HG03280 (cell line): ENCODE measurements around the gene BTBD18.
A peak's percentile ranks its signal among the peaks of the same experiment; 100 is the strongest.

Source experiments
- ATAC-seq: cut with Tn5 transposase; IDR thresholded peaks from one replicate; pipeline ENCODE4 v1.9.1; 2021; ENCODE audit warnings: mild to moderate bottlenecking, moderate library complexity; ENCODE audit not compliant: unreplicated experiment

BTBD18 gene, protein sequence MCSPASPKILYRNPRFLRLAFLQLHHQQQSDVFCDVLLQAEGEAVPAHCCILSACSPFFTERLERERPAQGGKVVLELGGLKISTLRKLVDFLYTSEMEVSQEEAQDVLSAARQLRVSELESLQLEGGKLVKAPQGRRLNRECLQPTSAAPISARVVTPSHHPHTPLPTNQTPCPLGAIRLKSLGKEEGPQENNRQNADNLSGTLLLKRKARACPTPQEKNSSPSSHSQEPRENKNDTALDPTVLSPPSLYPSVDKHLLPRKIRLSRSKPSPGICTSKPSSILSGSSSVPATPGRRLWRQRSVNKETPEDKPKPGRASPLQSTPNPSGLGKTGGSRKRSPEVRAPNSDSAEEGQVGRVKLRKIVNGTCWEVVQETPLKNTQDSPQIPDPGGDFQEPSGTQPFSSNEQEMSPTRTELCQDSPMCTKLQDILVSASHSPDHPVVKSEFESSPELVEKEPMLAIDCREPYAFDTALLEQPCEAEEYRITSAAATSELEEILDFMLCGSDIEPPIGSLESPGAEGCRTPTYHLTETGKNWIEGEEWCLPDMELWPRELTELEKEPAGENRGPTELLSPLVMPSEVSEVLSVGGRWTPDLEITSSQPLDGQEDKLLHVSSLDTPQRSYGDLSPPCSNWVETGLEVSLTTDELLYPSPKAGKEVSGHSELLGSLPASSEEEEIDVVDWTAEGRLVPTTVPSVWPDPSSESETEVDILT

DNA sequence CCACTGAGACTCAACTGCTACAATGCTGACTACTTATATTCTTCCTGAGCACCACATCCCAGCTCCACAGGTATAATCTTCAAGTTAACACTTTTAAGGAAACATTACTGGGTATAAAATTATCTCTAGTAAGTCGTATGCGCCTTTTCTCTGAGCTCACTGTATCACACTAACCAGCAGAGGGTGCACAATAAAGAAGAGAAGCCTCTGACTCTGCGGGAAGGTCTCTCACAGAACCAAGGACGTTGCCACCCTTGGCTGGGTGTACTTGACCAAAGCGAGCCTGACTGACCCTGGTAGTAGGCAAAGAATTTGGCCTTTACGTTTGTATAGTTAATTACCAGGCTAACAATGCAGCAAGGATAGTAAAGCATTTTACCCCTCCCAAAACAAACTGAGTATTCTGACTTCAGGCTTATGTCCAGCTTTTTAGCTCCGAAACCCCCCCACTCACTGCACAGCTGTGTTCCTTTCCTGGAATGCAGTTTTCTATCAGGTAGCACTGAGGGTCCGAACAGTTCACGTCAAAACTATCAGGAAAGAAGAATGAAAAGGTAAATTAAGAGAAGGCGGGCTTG is at the start of gene BTBD18:
Gene BTBD18 (minus strand): TSS at position 144 of the 578 bp plus-strand sequence. CDS start 631 bp downstream, outside the sequence.
- no peak for ATAC-seq

DNA sequence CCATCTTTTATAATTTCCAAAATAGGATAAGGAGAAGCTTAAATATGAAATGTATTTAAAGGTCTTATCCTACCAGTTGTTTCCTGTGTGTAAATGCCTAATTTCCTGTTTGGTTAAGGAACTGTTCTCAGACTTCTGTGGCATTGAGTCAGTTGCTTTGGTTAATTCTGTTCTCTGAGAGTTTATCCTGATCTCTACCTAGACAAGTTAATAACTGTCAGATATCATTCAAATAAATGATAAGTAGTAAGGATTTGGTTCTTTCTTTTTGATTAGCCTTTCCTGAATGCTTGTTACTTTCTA is 49.5 kb upstream of the BTBD18 start:
- ATAC-seq = no peak

DNA sequence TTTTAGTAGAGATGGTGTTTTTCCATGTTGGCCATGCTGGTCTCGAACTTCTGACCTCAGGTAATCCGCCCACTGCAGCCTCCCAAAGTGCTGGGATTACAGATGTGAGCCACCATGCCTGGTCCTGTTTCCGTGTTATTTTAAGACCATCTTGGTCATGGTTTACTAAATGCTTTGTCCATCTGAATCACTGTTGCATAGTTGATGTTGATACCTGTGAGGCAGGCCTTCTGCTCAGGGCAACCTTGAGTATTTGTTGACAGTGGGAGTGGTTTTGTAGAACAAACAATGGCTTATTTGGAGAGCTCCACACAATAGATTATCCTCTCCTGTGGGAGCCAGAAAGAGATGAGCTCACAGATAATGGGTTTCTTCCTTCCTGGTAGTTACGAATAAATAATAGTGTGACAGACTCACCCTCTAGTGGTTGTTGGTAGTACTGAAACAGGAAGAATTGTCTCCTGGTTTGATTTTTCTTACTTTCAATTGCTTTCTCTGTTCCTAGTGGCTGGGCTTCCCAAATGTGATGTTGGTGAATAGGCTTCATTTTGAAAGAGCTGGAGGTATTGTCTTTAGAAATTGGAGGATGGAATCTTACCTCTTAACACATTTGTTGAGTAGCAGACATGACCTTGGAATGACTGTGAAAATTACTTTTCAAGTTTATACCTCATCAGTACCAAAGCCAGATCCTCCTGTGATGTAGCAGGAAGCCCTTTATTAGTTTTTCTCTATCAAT is 49.0 kb upstream of the BTBD18 start:
- peak; percentile 86 for ATAC-seq

DNA sequence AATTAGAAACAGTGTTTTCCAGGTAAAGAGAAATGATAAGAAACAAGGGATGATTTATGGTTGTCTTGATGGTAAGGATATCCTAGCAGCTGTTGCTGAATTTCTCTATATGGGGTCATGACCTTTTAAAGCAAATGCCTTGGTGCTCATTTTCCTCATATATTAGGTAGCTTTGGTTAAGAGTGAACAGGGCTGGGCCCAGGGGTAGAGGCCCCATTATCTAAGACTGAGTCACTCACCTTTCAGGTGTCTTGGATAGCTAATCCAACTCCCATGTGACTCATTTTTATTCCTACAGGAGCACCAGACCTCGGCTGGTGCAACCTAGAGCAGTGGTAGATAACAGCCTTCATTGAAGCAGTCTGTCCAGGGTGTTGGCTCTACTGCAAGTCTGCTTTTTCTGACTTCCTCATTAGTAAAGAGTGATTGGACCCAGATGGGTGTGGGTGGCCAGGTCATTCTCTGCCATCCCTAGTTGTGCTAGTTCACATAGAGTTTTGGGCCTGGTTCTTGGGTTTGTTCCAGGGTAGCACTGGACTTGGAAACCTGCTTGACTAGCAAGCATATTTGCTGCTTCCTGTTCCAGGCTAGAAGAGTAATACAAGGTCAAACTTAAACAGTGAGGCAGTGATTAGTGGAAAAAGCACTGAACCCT is 47.4 kb upstream of the BTBD18 start:
- ATAC-seq = no peak

DNA sequence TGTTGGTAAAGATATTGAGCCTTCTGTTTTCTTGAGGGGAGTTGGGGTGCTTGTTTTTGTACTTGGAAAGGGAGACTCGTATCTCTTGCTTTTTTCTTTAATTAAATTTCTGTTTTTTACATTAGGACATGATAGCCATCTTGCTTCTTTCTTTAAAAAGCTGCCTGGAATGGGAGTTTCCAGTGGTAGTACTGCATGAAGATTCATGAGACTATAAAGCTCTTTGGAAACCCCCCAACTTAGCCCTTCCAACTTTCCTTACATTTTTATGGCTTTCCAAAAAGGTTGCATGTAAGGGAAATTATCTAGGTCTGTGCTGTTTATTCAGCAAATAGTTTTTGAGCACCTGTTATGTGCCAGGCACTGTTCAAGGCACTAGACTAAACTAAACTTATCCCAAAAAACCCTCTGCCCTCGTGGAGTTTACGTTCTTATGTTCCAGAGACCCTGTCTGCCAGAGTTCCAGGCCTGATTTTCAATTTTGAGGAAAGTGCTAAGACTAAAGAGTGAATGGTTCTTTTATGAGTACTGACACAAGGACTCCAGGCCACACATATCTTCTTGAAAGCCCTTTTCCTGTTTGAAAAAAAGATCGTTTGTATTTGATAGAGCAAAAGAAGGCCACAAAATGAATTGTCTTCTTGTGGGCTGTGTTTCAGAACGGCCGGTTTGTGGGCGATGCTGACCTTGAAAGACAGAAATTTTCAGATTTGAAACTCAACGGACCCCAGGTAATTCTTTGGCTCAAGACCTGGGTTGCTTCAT is 41.9 kb upstream of the BTBD18 start:
- no peak for ATAC-seq

DNA sequence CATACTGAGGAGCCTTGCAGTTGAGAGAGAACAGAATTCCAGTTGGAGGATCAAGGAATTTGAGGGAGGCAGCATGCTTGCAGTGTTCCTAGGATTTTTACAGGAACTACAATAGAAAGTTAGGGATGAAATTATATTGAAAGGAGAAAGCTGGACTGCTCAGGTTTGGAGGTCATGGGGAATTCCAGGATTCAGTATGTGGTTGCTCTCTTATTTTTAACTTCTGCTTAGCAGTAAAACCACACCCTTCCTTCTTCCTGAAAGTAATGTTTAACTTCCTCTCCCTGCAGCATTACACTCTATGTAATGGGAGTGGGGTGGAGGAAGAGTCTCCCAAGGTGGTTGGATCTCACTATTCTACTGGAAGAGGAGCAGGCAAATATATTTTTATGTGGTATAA is 41.3 kb upstream of the BTBD18 start:
- ATAC-seq = no peak

DNA sequence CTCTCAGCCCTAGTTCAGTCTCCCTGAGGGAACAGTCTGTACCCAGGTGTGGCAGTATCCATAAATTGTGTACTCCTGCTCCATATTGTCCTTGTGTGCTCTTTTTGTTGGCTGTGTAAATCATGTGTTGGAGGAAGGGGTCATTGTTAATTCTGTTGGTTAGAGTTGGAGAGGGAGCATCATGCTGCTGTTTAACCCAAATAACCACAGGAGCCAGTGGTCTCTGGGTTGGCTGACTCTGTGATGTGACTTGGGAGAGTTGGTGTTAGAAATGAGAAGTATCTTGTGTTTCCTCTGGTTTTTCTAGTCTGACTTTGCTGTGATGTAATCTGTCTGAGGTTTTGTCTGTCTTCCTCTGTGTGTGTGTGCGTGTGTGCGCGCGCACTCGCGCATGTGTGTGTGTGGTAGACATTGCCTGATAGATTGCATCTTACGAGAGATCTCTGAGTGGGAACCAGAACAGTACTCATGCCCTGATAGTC is 40.5 kb upstream of the BTBD18 start:
- peak; percentile 85 for ATAC-seq

DNA sequence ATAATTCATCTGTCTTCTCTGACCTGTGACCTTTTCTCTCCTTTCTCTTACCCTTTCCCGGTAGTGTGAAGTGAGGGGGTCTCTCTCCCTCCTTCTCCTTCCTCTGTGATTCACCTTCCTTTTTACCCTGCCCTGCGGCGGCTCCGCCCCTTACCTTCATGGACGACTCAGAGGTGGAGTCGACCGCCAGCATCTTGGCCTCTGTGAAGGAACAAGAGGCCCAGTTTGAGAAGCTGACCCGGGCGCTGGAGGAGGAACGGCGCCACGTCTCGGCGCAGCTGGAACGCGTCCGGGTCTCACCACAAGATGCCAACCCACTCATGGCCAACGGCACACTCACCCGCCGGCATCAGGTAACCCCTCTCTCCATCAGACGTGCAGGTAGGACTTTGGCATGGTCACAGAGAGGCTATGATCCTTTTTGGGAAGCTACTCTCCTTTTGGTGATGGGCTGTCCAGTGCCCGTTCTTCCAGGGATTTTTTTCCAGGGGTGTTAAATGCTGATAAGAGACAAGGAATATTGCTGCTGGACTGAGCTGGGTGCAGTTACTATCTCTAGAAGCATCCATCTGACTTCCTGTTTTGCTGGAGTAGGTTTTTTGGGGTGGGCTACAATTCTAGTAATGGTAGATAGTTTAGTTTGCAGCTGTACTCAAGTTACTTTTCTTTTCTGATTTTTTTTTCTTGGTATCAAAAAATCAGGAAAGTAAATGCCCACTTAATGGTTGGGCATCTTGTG is 39.9 kb upstream of the BTBD18 start:
- no peak for ATAC-seq

DNA sequence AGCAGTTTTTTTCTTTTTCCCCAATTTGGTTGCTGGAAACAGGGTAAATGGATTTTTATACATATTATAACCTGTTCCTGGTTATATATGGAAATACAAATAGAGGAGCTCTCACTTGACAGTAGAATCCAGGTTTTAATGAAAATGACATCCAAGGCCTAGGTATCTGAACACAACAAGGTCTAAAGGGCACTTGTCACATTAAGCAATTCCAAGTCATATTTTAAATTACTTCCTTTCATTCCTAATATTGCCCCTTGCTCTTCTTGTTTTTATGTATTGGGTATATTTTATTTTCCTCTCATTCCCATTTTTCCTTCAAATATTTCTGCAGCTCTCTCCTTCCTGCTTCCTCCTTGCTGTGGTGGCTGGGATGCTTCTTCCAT is 37.1 kb upstream of the BTBD18 start:
- ATAC-seq = no peak

DNA sequence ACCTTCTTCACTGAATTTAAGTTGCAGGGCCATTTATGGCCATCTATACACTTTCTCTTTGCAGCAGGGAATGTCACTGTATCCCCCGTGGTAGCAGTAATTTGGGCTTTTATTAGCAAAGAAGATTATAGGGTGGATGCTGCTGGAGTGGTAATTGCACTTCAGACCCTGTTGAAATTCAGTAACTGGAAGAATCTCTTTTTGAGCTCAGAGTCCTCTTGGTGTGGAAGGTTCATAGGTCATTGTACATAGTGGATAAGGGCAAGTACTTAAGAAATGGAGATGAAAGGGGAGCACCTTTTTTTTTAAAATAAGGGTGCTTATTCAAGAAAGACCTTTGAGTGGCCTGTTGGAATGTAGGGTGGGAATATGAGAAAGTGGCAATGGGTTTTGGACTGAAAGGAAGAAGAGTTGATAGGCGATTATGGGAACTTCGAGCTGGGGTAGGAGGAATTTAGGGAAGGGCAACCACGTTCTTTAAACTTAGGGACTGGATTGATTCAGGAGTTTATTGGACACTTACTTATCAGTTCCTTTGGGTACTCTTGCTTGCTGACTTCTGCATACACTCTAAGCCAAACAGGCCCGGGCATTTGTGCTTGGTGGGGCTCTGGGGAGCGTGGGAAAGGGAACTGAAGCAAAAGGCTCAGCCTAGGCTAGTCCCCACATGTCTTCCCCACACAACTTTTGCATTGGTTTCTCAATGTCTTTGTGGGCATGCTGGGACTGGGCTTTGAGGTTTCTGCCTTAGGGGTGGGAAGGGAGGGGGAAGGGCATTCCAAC is 36.5 kb upstream of the BTBD18 start:
- no peak for ATAC-seq

DNA sequence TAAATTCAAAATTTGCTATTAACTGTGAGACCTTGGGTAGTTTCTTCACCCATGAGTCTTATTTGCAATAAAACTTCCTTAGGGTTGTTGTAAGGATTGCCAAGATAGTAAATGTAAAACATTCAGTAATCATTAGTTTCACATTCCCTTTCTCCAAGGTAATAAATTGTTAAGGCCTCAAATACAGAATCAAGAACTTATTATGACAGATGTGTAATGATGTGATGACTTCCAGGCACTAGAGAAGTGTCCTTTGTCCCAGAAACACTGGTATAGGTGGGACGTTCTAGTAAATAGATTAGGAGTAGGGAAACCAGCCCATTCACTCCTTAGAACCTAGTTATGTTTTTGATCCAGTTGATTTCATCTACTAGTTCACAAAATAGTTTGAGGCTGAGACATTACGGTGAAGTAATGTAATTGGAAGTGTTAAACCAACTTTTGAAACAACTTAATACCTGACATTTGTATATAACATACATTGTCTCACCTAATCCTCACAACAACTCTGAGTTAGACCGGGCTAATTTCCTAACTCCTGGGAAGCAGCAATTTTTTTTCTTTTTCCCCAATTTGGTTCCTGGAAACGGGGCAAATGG is 35.5 kb upstream of the BTBD18 start:
- no peak for ATAC-seq

DNA sequence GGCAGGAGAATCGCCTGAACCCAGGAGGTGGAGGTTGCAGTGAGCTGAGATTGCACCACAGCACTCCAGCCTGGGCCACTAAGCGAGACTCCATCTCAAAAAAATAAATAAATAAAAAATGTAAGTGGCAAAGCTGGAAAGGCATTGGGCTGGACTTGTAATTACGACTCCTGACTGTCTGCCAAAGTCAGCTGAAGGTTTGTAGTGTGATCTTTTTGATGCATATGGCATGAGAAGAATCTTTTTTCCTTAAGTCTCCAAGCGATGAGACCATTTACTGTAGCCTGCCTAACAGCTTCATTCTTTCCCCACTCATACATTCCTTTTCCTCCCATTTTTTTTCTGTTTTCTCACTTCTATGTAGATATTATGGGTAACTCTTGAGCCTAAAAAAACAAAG is 34.8 kb upstream of the BTBD18 start:
- ATAC-seq = no peak

DNA sequence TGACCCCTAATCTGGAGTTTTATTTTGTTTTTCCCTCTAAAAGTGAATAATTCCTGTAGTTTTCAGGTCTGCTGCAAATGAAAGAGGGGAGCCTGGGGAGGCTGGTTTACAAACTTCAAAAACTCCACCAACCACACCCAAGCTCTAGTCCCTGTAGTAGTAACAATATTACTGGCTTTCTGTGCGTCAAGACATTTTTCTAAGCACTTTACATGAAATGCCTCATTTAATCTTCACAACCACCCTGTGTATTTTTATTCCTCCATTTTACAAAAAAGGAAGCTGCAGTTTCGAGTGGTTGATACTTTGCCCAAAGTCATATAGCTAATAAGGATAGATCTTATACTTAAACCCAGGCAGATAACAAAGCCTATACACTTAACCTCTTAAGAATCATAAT is 33.5 kb upstream of the BTBD18 start:
- no peak for ATAC-seq

DNA sequence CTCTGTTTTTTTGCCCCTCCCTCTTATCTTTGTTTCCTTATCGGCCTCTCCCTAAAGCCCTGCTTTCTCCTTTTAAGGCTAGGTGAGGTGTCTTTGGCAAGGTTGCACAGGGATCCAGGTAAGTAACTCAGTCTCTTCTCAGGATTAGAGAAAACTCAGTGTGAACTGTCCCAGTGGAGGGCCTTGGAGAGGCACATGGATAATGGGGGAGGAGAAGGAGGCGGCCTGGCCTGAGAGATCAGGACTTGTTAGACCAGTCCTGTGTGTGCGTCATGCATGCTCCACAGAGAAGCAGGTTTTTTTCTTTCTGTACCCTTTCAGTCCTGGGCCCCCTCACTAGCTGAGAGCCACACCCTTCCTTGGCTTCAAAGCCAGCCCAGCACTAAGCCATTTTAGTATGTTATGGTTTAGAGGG is 29.9 kb upstream of the BTBD18 start:
- ATAC-seq = no peak

DNA sequence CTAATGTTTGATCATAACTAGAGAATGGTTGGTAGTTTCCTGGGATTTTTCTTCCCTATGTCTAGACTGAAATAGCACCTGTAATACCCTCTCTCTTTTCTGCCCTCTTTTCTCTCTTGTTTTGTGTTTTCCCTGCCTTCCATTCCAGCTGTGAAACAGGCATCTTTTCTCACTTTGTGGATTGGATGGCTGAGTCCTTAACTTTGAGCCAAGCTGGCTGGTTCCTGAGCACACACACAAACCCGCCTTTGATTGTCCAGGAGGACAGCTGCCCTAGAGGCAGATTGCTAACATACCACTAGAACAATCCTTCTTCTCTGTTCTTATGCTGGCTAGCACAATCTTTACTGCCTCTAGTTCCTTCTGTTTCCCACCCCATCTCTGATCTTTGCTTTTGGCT is 27.7 kb upstream of the BTBD18 start:
- ATAC-seq = no peak

DNA sequence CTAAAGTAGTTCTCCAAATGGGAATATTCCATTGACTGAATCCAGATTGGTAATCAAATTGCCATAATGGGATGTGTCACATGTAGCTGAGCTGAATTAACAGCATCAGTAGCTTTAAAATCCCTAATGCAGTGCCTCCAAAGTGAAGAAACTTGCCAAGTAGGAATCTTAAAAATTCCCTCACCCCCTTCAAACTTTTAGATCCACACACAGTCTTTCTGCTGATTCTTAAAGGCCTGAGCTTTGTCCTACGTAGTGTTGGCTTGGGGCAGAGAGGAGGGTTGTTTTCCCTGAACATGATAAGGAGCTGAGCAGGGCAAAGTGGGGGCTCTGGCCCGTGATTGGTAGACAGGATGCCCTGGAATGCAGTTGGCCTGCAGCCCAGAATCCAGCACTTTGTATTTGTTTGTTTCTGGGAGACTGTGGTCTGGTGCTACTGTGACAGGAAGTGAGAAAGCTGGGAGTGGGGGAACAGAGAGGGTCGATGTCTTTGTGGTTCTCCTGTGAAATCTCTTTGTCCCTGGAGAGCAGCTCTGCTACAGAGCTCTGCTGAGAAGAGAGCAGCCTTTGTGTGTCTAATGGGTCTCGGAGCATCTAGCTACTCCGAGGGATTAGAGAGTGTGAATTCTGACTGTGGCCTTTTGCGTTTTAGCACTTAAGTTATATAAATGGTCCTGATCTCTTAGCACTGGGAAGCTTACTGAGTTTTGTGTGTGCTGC is 26.9 kb upstream of the BTBD18 start:
- ATAC-seq = no peak

DNA sequence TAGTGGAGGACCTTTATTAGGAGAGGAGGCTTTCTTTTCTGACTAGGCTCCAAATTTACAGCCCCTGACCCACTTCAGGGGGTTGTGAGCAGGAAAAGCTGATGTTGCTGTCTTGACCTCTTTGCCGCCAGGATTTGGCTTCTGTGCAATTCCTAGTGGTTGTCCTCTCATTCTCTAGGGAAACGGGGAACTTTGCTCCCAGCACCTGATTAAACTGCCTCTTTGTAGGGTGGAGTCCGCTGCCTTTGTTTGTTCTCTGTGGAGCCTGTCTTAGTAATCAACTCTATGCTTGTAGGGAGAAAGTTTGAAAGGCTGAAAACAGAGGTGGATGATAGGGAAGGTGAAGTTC is 26.3 kb upstream of the BTBD18 start:
- ATAC-seq = no peak
